ENCODE measurements around the gene ARSA.
"Not testable (repeated sequence)": the region's sequence is repeated elsewhere in the genome, so short reads cannot be mapped to it uniquely, and the experiment has no call there.

The ARSA gene

DNA sequence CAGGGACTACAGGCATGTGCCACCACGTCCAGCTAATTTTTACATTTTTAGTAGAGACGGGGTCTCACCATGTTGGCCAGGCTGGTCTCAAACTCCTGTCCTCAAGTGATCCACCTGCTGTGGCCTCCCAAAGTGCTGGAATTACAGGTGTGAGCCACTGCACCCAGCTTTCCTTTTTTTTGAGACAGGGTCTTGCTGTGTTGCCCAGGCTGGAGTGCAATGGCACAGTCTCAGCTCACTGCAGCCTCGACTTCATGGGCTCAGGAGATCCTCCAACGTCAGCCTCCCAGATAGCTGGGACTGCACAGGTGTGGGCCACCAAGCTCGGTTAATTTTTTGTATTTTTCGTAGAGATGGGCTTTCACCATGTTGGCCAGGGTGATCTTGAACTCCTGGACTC is 26.7 kb upstream of the ARSA start:
- not testable (repeated sequence) for DNase-seq

DNA sequence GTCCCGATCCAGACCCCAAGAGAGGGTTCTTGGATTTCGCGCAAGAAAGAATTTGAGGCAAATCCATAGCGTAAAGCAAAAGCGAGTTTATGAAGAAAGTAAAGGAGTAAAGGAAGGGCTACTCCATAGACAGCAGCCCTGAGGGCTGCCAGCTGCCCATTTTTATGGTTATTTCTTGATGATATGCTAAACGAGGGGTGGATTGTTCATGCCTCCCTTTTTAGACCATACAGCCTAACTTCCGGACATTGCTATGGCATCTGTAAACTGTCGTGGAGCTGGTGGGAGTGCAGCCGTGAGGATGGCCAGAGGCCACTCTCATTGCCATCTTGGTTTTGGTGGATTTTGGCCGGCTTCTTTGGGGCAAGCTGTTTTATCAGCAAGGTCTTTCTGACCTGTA is 25.3 kb upstream of the ARSA start:
- no peak for DNase-seq

DNA sequence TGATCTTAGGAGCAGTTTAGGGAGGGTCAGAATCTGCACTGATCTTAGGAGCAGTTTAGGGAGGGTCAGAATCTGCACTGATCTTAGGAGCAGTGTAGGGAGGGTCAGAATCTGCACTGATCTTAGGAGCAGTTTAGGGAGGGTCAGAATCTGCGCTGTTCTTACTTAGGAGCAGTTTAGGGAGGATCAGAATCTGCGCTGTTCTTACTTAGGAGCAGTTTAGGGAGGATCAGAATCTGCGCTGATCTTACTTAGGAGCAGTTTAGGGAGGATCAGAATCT is 15.8 kb upstream of the ARSA start:
- DNase-seq, result not testable (repeated sequence)

DNA sequence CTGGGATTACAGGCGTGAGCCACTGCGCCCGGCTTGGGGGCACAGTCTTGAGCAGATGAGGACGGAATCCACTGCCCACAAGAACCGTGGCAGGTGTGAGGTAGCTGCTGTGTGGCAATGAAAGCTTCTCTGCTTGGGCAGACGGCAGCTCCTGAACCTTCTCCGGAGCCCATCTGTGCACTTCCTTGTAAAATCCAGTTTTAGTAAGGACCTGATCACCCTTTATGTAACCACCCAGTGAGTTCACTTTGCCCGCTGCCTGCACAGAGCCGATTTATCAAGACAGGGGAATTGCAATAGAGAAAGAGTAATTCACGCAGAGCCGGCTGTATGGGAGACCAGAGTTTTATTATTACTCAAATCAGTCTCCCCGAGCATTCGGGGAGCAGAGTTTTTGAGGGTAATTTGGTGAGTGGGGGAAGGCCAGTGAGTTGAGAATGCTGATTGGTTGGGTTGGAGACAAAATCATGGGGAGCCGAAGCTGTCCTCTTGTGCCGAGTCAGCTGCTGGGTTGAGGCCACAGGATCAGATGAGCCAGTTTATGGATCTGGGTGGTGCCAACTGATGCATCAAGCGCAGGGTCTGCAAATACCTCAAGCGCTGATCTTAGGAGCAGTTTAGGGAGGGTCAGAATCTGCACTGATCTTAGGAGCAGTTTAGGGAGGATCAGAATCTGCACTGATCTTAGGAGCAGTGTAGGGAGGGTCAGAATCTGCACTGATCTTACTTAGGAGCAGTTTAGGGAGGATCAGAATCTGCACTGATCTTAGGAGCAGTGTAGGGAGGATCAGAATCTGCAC is 15.3 kb upstream of the ARSA start:
- DNase-seq, result not testable (repeated sequence)

DNA sequence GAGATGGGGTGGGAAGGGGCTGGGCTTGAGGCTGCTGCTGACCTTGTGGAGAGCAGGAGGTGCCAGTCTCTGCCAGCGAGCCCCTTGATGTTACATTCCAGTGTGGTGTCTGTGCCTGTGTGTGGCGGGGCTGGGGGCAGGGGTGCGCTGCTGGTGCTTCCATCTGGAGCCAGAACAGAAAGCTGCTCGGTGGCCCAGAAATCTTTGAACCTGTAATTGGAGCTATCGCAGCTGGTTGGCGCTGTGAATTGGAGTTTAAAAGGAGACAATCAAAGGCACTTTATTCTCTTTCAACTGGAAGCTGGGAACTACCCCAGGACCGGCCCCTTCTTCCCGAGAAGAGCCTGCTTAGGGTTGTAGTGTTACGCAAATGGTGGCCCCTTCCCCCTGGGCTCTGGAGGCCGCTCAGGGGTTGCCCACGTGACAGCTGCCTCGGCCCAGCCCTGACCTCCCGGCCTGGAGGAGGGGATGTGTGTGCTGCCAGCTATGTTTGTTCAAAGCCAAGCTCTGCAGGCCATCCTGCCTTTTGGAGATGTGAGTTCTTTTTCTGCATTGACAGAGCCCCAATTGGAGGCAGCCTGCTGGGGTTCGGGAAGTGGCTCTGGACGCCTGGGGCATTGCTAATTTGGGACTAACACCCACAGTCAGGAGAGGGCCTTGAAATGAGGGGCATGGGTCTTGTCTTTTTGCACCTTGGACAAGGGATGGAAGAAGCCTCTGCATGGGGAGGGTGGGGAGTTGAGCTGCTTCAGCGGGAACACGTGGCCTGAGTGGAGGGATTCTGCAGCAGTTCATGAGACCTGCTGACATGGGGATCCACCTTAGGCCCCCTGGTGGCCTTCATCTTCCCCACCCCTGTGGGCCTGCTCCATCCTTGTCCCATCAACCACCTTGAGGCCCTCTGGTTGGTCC is 14.0 kb upstream of the ARSA start:
- DNase-seq, result no peak

DNA sequence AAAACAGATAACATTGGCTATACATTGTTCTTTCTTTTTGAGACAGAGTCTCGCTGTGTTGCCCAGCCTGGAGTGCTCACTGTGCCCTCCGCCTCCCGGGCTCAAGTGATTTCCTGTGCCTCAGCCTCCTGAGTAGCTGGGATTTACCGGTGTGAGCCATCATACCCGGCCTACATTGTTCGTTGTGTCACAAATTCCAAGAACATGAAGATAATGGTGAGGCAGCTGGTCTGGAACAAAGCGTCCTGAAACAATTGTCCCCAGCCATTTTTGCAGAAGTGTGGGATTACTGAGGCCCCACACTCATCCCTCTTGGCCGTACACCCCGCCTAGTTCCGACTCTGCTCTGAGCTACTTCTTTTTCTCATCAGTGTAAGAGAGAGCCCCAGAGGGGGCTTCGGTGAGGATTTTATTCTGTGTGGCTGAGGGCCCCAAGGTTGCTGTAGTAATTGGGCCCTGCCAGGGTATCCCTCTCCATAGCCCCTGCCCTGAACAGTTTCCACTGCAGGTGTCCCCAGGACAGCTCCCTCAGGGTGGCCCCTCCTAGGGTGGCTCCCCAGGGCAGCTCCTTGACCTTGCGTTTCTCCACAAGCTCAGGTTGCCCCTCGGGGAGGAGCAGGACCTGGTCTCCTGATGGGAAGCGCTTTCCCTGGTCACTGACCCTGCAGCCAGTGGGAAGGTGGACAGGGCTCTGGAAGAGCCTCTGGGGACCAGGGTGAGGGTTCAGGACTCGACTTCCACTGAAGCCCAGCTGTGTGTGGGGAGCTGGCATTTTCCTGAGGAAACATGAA is 13.1 kb upstream of the ARSA start:
- no peak for DNase-seq

DNA sequence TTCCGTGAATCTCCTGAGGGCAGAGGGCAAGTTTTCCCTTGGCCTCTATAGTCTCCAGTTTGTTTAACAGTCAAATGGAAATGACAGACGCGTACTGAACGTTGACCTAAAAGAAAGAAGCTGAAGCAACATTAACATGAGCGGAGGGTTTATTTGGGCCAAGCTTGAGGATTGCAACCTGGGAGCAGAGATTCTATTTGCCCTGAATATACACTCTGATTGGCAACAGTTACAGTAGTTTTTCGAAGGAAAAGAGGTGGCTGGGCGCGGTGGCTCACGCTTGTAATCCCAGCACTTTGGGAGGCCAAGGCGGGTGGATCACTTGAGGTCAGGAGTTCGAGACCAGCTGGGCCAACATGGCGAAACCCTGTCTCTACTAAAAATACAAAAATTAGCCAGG is 12.3 kb upstream of the ARSA start:
- DNase-seq, result not testable (repeated sequence)

DNA sequence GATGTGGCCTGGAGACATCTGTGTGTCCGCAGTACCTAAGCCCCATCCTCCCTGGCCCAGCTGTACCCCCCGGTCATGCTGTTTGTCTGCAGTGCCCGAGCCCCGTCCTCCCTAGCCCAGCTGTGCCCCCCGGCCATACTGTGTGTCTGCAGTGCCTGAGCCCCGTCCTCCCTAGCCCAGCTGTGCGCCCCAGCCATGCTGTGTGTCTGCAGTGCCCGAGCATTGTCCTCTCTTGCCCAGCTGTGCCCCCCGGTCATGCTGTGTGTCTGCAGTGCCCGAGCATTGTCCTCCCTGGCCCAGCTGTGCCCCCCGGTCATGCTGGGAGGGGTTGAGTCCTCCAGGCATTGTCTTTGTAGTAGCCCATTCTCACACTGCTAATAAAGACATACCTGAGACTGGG is 7.6 kb upstream of the ARSA start:
- no peak for DNase-seq

DNA sequence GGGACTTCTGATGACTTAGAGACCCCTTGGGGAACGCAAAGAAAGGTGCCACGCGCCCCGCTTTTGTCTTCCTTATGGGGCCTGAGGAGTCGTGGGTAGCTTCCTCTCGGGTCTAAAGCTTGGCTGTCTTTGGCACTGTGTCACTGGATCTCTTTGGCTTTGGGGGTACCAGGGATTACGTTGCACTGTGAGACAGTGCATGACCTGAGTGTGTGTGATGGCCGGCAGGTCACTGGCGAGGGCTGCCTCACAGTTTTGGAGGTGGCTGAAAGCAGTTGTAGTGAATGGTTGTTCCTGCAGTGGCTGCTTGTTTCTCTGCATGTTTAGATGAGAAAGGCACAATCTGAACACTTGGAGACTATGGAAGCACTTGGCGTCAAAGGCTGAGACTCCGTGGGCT is 5.8 kb upstream of the ARSA start:
- no peak for DNase-seq

DNA sequence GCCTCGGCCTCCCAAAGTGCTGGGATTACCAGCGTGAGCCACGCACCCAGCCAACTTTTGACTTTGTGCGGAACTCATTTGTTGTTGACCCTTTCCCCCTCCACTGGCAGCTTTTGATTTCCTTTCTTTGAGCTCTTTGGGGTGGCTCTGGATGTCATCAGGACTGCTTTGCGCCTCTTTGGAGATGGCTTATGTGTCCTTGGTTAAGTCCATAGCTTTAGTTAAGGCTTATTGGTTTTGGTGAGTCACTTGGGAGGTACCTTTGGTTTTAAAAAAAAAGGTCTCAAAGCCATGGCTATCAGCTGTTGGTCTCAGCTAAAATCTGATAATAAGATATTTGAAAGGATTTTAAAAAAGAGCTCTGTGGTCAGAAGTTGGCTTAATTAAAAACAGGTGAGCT is 5.1 kb upstream of the ARSA start:
- DNase-seq, result no peak

DNA sequence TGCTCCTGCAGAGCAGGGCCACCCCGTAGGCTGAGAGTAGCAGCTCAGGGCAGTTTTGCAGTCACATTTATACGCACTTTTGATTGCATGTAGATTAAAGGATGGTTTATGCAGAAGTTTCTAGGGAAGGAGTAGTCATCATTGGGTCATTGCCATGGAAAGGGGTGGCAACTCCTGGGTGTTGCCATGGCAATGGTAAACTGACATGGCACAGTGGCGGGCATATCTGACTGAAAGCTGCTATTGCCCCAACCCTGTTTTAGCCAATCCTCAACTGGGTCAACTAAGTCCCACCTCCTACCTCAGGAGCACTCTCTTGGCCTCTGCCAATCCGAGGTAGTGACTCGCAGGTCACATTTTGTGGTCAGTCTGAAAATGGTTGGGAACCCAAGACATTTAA is 2.4 kb upstream of the ARSA start:
- DNase-seq, result no peak

DNA sequence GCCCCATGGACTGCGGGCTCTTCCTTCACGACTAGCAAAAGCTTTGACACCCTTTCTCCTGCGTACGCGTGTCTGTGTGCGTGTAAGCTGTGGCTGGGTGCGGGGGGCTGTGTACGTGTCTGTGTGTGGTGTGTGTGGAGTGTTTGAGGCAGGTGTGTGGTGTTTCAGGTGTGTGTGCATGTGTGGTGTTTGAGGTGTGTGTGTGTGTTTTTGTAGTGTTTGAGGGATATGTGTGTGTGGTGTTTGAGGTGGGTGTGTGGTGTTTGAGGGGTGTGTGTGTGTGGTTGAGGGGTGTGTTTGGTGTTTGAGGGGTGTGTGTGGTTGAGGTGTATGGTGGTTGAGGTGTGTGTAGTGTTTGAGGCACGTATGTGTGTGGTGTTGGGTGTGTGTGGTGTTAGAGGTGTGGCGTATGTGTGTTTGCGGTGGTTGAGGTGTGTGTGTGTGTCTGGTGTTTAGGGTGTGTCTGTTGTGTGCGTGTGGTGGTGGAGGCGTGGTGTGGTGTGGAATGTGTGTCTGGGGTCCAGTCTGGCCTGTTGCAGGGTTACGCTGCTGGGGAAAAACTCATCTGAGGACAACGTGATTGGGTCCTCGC is 687 bp upstream of the ARSA start:
- no peak for DNase-seq

DNA sequence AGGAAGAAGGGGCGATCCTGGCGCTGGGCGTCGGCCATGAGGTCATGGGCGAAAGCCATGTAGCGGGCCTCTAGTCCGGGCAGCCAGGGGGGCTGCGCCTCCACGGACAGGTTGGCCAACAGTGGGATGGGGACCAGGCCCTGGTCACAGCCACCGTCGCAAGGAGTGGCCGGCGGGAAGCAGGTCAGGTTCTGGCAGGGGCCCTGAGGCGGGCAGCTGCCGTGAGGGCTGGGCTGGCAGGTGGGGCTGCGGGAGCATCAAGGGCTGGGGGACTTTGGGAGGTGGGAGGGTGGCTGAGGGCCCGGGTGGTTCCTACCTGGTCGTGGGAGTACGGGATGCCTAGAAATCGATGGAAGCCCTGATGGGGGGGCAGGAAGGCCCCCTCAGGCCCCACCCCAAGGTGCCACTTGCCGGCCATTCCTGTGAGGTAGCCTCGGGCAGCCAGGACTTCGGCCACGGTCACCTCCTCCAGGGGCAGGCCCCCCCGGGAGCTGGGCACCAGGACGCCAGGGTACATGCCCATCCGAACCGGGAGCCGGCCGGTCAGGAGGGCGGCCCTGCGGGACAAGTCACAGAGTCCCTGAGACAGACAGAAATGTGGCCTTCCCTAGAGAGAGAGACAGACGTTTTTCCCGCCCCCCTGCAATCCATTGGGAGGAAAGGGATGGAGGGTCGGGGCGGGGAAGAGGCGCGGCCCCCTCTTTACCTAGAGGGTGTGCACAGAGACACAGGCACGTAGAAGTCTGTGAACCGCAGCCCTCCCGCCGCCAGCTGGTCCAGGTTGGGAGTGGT is 906 bp downstream of the ARSA start:
- DNase-seq, result no peak

DNA sequence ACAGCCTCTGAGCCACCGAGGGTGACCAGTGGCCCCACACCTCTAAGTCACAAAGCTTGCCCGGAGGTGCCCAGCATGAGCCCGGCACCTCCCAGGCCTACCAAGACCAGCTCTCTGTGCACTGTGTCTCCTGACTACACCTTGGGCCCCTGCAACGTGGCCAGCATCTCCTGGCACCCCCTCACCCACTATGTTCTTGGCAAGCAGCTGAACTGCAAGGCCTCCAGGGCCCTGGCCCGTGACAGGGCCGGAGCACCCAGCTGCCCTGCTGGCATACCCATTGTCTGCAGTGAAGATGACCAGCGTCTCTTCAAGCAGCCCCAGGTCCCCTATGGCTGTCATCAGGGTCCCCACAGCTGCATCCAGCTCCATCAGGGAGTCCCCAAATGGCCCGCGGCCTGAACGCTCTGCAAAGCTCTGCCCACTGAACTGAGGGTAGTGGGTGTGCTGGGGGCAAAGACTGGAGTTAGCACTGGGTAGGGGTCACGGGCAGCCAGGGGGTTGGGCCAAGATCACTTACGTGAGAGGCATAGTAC is 1.6 kb downstream of the ARSA start:
- DNase-seq, result no peak

DNA sequence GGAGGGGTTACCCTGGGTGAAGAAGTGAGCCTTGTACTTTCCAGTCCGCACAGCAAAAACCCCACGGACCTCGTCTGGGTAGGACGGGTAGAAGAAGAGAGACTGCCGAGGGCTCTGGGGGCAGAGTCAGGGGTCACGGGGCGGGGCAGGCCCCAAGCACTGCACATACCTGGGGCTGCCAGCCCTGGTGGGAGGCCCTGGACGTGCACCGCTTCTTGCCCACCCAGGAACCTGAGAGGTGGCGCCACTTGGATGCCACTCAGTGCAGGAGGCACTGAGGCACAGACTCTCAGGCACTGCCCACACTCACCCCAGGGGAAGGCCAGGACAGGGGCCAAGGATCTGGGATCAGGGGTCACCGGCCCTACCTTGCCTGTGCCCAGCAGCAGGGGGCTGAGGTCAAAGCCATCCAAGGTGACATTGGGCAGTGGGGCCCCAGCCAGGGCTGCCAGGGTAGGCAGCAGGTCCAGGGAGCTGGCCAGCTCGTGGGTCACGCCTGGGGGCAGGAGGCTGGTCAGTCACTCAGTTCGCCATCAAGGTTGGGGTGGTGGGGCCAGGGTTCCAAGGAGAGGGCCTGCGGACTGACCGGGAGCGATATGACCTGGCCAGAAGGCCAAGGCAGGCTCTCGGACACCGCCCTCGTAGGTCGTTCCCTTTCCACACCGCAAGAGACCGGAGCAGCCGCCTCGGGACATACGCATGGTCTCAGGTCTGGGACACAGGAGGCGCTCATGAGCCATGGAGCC is 2.2 kb downstream of the ARSA start:
- DNase-seq, result no peak

DNA sequence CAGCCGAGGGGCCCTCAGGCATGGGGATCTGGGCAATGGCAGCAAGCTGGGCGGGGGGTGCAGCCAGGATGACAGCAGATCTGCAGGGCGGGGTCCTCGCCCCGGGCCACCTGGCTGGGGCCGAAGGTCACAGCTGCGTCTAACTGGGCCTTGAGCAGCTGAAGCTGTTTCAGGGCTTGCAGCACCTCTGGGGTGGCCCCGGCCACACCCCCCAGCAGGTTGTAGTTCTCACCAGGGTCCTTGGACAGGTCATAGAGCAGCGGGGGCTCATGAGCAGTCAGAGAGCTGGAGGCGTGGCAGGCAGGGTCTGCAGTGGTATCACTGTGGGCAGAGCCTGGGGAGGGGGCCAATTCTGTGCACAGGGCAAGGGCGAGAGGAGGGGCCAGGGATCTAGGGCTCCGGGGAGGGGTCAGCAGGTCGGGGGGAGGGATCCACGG is 2.8 kb downstream of the ARSA start:
- no peak for DNase-seq

DNA sequence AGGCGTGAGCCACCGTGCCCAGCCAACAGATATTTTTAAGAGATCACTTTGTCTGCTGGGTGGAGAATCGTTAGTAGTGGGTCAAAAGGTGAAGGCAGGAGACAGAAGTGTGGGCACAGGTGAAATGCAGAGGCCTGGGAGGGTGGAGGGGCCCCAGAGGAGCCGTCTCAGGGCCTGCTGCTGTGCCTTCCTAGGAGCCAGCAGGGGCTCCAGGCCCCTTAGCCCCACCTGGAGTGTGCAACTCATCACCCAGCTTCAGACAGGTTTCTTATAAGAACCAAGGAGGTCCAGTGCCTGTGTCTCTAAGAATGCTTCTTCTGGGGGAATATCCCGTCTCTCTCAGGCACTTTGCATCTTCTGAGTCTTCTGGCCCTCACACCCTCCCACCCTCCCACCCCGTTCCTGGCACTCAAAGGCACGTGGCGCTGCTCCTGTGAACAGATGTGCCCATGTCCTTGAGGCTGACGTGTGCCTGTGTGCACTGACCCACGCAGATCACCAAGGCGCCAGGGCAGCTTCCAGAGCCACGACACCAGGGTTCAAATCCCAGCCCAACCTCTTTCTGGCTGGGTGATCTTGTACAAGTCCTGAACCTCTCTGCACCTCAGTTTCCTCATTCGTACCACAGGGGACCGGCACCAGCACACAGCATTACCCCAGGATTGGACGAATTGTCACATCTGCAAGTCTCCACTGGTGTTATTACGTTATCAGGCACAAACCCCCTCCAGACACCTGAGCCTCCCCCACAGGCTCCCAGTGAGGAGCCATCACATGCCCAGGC is 3.4 kb downstream of the ARSA start:
- no peak for DNase-seq

DNA sequence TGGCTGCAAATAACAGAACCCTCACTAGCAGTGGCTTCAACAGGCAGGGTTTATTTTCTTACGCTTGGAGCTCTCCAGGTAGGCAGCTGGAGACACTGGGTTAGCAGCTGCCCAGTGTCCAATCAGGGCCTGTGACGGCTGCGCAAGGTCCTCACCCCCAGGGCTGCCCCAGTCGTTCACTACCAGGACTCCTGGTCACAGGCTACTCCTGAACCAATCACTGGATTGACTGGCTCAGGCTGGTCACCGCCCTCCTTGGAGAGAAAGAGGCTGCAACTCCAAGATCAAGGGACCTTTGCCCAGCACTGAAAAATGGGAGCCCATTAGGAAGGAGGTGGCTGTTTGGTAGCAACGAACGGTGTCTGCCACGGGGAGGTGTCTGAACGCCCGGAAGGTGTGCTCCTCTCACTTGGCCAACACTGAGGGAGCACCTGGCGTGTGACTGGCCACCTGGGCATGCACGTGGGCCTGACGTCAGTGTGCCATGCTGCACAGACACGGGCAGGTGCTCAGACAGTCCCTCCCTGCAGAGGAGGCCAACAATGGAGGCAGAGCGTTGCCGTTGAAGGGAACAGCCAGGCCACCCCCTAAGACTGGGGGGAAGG is 5.1 kb downstream of the ARSA start:
- no peak for DNase-seq

DNA sequence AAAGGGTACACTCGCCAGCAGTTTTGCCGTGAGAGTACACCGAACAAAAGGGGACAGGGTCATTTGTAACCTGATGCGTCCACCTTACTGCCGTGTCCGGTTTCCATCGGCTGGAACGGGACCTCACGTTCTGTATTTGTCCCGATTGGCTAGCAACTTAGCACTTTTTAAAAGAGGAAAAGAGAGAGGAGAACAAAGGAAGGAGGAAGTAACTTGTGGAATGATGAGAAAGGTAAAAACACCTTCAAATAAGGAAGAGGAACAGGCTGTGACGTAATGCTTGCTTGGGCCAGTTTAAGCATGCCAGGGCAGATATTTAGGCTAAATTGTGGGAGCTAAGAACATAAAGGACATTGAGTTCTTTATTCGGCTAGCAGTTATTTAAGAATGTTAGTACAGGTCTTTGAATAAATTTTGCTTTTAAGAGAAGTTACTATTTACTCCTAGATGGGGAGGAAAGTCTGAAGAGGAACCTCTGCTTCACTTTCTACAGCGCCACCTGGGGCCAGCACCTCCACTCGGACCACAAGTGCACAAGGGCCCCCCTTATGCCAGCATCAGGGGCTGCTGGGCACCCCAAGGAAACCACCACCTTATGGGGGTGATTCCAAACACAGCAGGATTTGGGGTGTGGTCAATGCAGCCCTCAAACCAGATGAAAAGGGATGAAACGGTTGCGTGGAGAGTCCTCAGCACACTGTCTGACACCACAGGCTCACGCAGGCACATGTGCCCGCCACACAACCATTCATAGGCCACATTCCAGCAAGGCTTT is 5.8 kb downstream of the ARSA start:
- peak; percentile 20 for DNase-seq

Measured in central memory CD4-positive, alpha-beta T cell (primary cell).